RWPE2 (cell line): Measurements from ENCODE around the gene GALNT17.

Source experiments
- ATAC-seq: fragments of 200-7000 bp; cut with Tn5 transposase; 3 replicates; pipeline ENCODE4 v1.9.1; 2021; ENCODE audit warnings: low read depth
- DNase-seq: peaks from one replicate; pipeline ENCODE4 v3.0.0-alpha.2; 2020; ENCODE audit warnings: low spot score
- H3K27ac ChIP-seq: fragments of 450-650 bp; 2 replicates; pipeline ENCODE4 v1.5.1; 2017; ENCODE audit warnings: mild to moderate bottlenecking; ENCODE audit not compliant: poor library complexity, severe bottlenecking
- H3K27me3 ChIP-seq: fragments of 250-450 bp; sonication (Bioruptor Pico); 2 replicates; pipeline ENCODE4 v1.5.1; 2021; ENCODE audit warnings: mild to moderate bottlenecking, moderate library complexity; ENCODE audit not compliant: insufficient read depth, poor library complexity, severe bottlenecking
- H3K36me3 ChIP-seq: fragments of 250-450 bp; sonication (Bioruptor Pico); 2 replicates; pipeline ENCODE4 v1.5.1; 2020; ENCODE audit warnings: low read depth, mild to moderate bottlenecking, moderate library complexity
- H3K4me1 ChIP-seq: fragments of 250-450 bp; sonication (Bioruptor Pico); 2 replicates; pipeline ENCODE4 v1.5.1; 2021; ENCODE audit warnings: mild to moderate bottlenecking, moderate library complexity; ENCODE audit not compliant: insufficient read depth, poor library complexity, severe bottlenecking
- H3K4me3 ChIP-seq: fragments of 250-450 bp; sonication (Bioruptor Pico); 2 replicates; pipeline ENCODE4 v1.5.1; 2021; ENCODE audit warnings: mild to moderate bottlenecking, moderate library complexity; ENCODE audit not compliant: severe bottlenecking
- H3K9me3 ChIP-seq: fragments of 250-450 bp; sonication (Bioruptor Pico); 2 replicates; pipeline ENCODE4 v1.5.1; 2021; ENCODE audit warnings: mild to moderate bottlenecking, moderate library complexity; ENCODE audit not compliant: severe bottlenecking
- TF ChIP-seq, protein P1 (sequence below): fragments of 450-650 bp; IDR thresholded peaks from one replicate; pipeline ENCODE4 v1.5.1; 2017; ENCODE audit warnings: mild to moderate bottlenecking, moderate library complexity; ENCODE audit not compliant: poor library complexity, severe bottlenecking

Gene GALNT17

DNA sequence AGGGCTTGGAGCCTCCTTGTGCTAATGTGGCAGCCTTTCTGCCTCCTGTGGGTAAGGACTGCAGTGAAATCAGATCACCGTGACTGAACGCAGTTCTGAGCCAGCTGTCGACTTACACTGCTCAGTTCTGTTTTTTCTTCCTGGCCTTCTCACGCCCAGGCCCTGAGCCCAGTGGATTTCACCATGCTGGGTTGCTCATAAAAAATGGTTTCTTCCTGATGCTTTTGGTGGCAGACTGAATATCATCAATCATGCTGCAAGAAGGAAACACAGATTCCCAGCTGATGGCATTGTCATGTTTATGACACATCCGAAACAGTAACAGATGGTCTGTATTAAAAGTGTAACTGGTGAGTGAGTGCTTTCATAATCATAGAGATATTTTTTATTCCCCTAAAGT lies 389.6 kb downstream of the GALNT17 start:
- H3K27me3 ChIP-seq, result no peaks in the 10 kb centered on the region
- no peak overlapping the region for H3K4me3 ChIP-seq
- TF ChIP-seq, protein P1, sequence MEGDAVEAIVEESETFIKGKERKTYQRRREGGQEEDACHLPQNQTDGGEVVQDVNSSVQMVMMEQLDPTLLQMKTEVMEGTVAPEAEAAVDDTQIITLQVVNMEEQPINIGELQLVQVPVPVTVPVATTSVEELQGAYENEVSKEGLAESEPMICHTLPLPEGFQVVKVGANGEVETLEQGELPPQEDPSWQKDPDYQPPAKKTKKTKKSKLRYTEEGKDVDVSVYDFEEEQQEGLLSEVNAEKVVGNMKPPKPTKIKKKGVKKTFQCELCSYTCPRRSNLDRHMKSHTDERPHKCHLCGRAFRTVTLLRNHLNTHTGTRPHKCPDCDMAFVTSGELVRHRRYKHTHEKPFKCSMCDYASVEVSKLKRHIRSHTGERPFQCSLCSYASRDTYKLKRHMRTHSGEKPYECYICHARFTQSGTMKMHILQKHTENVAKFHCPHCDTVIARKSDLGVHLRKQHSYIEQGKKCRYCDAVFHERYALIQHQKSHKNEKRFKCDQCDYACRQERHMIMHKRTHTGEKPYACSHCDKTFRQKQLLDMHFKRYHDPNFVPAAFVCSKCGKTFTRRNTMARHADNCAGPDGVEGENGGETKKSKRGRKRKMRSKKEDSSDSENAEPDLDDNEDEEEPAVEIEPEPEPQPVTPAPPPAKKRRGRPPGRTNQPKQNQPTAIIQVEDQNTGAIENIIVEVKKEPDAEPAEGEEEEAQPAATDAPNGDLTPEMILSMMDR, result no peak
- H3K4me1 ChIP-seq, result no peaks in the 10 kb centered on the region
- DNase-seq (no peak), ATAC-seq (no peak)
- H3K9me3 ChIP-seq, result peaks cover 3% of the 10 kb centered on the region
- no peak overlapping the region for H3K27ac ChIP-seq
- H3K36me3 ChIP-seq, result no peaks in the 10 kb centered on the region

GRCh38 chr7:71526106-71526505 lies 394.2 kb downstream of the GALNT17 start:
- H3K27me3 ChIP-seq, result no peaks in the 10 kb centered on the region
- no peak overlapping the region for H3K27ac ChIP-seq
- H3K4me3 ChIP-seq, result no peak overlapping the region
- DNase-seq (no peak), ATAC-seq (no peak)
- TF ChIP-seq, protein P1, result no peak
- H3K9me3 ChIP-seq, result no peaks in the 10 kb centered on the region
- no peaks in the 10 kb centered on the region for H3K36me3 ChIP-seq
- H3K4me1 ChIP-seq, result no peaks in the 10 kb centered on the region

DNA sequence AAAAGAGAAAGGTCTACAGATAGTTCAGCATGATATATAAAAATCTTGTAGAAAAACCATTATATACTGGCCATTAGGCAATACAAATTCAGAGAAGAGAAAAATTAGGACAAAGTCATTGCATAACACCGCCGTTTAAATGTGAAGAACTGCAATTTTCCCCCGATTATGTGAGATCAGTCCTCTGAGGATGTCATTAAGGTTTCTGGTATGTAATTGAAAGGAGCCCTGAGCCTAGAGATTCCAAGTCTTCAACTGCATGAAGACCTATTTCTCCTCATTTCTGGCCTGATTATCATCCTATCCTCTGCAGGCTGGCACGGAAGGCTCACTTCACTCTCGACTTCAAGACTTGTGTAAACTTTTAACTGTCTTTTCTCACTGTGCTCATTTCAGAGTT lies 395.3 kb downstream of the GALNT17 start:
- DNase-seq (no peak), ATAC-seq (no peak)

DNA sequence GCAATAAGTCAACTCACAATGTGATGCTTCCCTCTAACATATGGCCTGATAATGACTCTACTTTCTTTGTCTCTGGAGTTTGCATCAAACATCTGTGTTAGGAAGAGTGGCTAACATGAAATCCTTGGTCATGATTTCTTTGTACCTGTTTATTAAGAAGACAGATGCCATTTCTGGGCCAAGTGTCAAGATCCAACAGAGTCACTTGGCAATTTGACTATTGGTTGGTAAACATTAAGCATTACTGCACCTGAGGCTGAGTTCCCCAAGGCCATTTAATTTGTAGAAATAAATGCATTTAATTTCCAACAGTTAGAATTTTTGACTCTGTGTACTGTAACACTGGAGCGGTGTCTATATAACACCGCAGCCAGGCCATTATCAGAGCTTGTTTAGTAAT lies 403.7 kb downstream of the GALNT17 start:
- Histone ChIP-seq H3K4me3 (no peak overlapping the region), H3K4me1 (no peaks in the 10 kb centered on the region), H3K9me3 (peaks cover 6% of the 10 kb centered on the region), H3K27me3 (no peaks in the 10 kb centered on the region), H3K36me3 (no peaks in the 10 kb centered on the region), H3K27ac (no peak overlapping the region)
- no peak for ATAC-seq
- TF ChIP-seq, protein P1, result no peak
- DNase-seq, result no peak

More for the DNA sequence above, 395.3 kb downstream of the GALNT17 start:
- H3K27ac ChIP-seq, result no peak overlapping the region
- no peaks in the 10 kb centered on the region for H3K27me3 ChIP-seq
- no peaks in the 10 kb centered on the region for H3K9me3 ChIP-seq
- H3K36me3 ChIP-seq, result no peaks in the 10 kb centered on the region
- no peaks in the 10 kb centered on the region for H3K4me1 ChIP-seq
- TF ChIP-seq, protein P1, result no peak
- no peak overlapping the region for H3K4me3 ChIP-seq

DNA sequence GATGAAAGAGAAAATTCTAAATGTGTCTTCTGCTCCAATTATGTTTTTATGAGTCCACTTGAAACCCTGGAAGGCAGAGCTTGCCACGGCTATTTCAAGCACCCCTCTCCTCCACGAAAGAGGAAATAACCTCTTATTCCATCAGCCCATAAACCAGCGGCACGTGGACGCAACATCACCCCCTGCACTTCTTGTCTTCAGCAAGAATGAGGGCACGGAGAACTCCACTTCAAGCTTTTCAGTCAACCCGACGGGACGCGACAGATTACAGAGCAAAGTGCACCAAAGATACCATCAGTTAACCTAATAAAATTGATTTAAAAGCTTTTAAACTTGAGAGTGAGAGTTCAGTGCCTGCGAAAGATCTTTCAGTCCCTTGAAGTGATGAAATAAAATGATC lies 406.3 kb downstream of the GALNT17 start:
- DNase-seq, result no peak
- Histone ChIP-seq H3K4me3 (no peak overlapping the region), H3K27me3 (no peaks in the 10 kb centered on the region), H3K36me3 (no peaks in the 10 kb centered on the region), H3K4me1 (no peaks in the 10 kb centered on the region), H3K9me3 (peaks cover 5% of the 10 kb centered on the region), H3K27ac (no peak overlapping the region)
- TF ChIP-seq, protein P1, result no peak
- no peak for ATAC-seq
